ENCODE measurements around the gene FAM43A. TPM values are rescaled to one million over a fixed set of nuclear protein-coding genes. Genes with fewer than 3 reads are reported as not detected.

The FAM43A gene
- polyA plus RNA-seq, 1 donor (not counting 4 experiments of a cell fraction or from before 2014, with no cell fraction given) = 1.1 TPM

GRCh38 chr3:194696702-194697101 lies 11.0 kb downstream of the FAM43A start:
- DNase-seq (ENCODE audit: low read depth, low spot score) = no peak
- Histone ChIP-seq H3K27ac (ENCODE audit: control insufficient read depth, insufficient read depth, low read length) (no peak overlapping the region), H3K9me1 (ENCODE audit: control insufficient read depth, extremely low read depth, insufficient read depth, low read length) (no peaks in the 10 kb centered on the region), H3K4me1 (ENCODE audit: control insufficient read depth, extremely low read depth, insufficient read depth, low read length) (no peaks in the 10 kb centered on the region), H3K4me3 (ENCODE audit: control insufficient read depth in 2 of 3, extremely low read depth in 1 of 3, insufficient read depth in 2 of 3, low read depth in 1 of 3, low read length in 3 of 3) (no peak overlapping the region), H3K9me3 (ENCODE audit: control insufficient read depth, low read depth, low read length) (no peaks in the 10 kb centered on the region), H3K4me2 (ENCODE audit: control insufficient read depth, extremely low read depth, insufficient read depth, low read depth, low read length) (no peak overlapping the region), H4K20me1 (ENCODE audit: control insufficient read depth, extremely low read depth, insufficient read depth, low read length) (no peaks in the 10 kb centered on the region), H3K27me3 (ENCODE audit: control insufficient read depth, extremely low read depth, insufficient read depth, low read length) (peaks cover 11% of the 10 kb centered on the region), H3K79me2 (ENCODE audit: control insufficient read depth, insufficient read depth, low read length) (no peaks in the 10 kb centered on the region), H2AFZ (ENCODE audit: control insufficient read depth, low read length) (no peak overlapping the region), H3K36me3 (ENCODE audit: control insufficient read depth in 2 of 2, extremely low read depth in 1 of 2, insufficient read depth in 2 of 2, low read length in 2 of 2) (no peaks in the 10 kb centered on the region), H3K9ac (ENCODE audit: control insufficient read depth, extremely low read depth, insufficient read depth, low read length) (no peak overlapping the region)
- no peak for FAIRE-seq
- dilution Hi-C loops (cut with MboI; ENCODE audit: extremely low pct_ligation_motif_present, low sequenced_read_pairs) = no loop called here
- TF ChIP-seq CTCF (optimal IDR thresholded peaks at IDR 0.05 in 1 of 3, IDR thresholded peaks at IDR 0.05 in 1 of 3, conservative IDR thresholded peaks at IDR 0.05 in 1 of 3; ENCODE audit: extremely low read depth in 1 of 3, insufficient read depth in 2 of 3, low read length in 3 of 3) = no peak
- no peak for TF ChIP-seq EZH2 (IDR thresholded peaks at IDR 0.05; ENCODE audit: low read length)

GRCh38 chr3:194702545-194702944 lies 16.9 kb downstream of the FAM43A start:
- dilution Hi-C loops (cut with MboI; ENCODE audit: extremely low pct_ligation_motif_present, low sequenced_read_pairs) = no loop called here
- no peak for FAIRE-seq

More at GRCh38 chr3:194702545-194702944, 16.9 kb downstream of the FAM43A start:
- DNase-seq (ENCODE audit: low read depth, low spot score) = no peak
- Histone ChIP-seq H4K20me1 (ENCODE audit: control insufficient read depth, extremely low read depth, insufficient read depth, low read length) (no peaks in the 10 kb centered on the region), H3K9me1 (ENCODE audit: control insufficient read depth, extremely low read depth, insufficient read depth, low read length) (no peaks in the 10 kb centered on the region), H3K27me3 (ENCODE audit: control insufficient read depth, extremely low read depth, insufficient read depth, low read length) (peaks cover 3% of the 10 kb centered on the region), H3K27ac (ENCODE audit: control insufficient read depth, insufficient read depth, low read length) (no peak overlapping the region), H3K4me1 (ENCODE audit: control insufficient read depth, extremely low read depth, insufficient read depth, low read length) (no peaks in the 10 kb centered on the region), H3K9ac (ENCODE audit: control insufficient read depth, extremely low read depth, insufficient read depth, low read length) (no peak overlapping the region), H2AFZ (ENCODE audit: control insufficient read depth, low read length) (no peak overlapping the region), H3K4me2 (ENCODE audit: control insufficient read depth, extremely low read depth, insufficient read depth, low read depth, low read length) (no peak overlapping the region), H3K79me2 (ENCODE audit: control insufficient read depth, insufficient read depth, low read length) (no peaks in the 10 kb centered on the region), H3K36me3 (ENCODE audit: control insufficient read depth in 2 of 2, extremely low read depth in 1 of 2, insufficient read depth in 2 of 2, low read length in 2 of 2) (no peaks in the 10 kb centered on the region), H3K9me3 (ENCODE audit: control insufficient read depth, low read depth, low read length) (no peaks in the 10 kb centered on the region), H3K4me3 (ENCODE audit: control insufficient read depth in 2 of 3, extremely low read depth in 1 of 3, insufficient read depth in 2 of 3, low read depth in 1 of 3, low read length in 3 of 3) (no peak overlapping the region)
- TF ChIP-seq CTCF (optimal IDR thresholded peaks at IDR 0.05 in 1 of 3, IDR thresholded peaks at IDR 0.05 in 1 of 3, conservative IDR thresholded peaks at IDR 0.05 in 1 of 3; ENCODE audit: extremely low read depth in 1 of 3, insufficient read depth in 2 of 3, low read length in 3 of 3) = no peak
- TF ChIP-seq EZH2 (IDR thresholded peaks at IDR 0.05; ENCODE audit: low read length) = no peak

All from keratinocyte (primary cell).